NCI-H446 (cell line): Measurements from ENCODE around the gene ITGA4.
"Not testable (repeated sequence)": the region's sequence is repeated elsewhere in the genome, so short reads cannot be mapped to it uniquely, and the experiment has no call there.

Source experiments
- DNase-seq, 2 experiments: peaks; one replicate each; lab custom pipeline; 2025; lab: John Stamatoyannopoulos, UW

Gene ITGA4

DNA sequence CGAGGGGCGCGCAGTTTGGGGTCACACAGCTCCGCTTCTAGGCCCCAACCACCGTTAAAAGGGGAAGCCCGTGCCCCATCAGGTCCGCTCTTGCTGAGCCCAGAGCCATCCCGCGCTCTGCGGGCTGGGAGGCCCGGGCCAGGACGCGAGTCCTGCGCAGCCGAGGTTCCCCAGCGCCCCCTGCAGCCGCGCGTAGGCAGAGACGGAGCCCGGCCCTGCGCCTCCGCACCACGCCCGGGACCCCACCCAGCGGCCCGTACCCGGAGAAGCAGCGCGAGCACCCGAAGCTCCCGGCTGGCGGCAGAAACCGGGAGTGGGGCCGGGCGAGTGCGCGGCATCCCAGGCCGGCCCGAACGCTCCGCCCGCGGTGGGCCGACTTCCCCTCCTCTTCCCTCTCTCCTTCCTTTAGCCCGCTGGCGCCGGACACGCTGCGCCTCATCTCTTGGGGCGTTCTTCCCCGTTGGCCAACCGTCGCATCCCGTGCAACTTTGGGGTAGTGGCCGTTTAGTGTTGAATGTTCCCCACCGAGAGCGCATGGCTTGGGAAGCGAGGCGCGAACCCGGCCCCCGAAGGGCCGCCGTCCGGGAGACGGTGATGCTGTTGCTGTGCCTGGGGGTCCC is at the start of gene ITGA4:
Gene ITGA4 (plus strand): TSS at position 266 of the 620 bp plus-strand sequence. CDS start 269 bp downstream, at position 535.
- peak; percentile 24 to 88 for DNase-seq

GRCh38 chr2:181408861-181409260 is 48.3 kb upstream of the ITGA4 start:
- no peak for DNase-seq

DNA sequence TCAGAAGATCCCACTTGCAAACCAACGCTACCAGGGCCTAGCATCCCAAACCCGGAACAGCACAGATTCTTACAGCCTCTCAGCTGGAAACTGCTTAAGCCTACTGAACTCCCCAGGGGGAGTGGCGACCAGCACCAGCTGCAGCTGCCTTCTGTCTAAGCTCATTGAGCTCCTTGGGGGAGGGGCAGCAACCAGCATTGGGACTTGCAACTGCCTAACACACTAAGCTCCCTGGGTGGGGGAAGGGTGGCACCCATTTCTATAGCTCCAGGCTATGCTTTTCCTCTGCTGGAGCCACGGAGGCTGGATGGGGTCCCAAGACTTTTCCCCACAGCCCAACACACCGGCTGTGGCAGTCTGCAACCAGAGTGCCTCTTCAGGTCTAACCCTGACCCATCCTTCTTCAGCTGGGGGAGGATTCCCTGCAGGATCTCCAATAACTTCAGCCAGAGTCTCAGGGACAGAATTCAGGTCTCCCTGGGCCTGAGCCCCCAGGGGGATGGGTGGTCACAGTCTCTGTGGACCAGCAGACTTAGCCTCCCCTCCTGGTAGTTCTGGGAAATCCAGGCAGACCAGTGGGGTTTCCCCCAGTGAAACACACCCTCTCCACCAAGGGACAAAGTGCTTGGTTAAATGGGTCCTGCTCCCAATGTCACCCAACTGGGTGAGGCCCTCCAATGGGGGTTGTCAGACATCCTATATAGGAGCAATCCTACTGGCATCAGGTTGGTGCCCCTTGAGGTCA is 45.9 kb upstream of the ITGA4 start:
- peak in 1 of 2 experiments; percentile 36 for DNase-seq

- no peak for DNase-seq
Measured at GRCh38 chr2:181419129-181419855, 37.9 kb upstream of the ITGA4 start.

DNA sequence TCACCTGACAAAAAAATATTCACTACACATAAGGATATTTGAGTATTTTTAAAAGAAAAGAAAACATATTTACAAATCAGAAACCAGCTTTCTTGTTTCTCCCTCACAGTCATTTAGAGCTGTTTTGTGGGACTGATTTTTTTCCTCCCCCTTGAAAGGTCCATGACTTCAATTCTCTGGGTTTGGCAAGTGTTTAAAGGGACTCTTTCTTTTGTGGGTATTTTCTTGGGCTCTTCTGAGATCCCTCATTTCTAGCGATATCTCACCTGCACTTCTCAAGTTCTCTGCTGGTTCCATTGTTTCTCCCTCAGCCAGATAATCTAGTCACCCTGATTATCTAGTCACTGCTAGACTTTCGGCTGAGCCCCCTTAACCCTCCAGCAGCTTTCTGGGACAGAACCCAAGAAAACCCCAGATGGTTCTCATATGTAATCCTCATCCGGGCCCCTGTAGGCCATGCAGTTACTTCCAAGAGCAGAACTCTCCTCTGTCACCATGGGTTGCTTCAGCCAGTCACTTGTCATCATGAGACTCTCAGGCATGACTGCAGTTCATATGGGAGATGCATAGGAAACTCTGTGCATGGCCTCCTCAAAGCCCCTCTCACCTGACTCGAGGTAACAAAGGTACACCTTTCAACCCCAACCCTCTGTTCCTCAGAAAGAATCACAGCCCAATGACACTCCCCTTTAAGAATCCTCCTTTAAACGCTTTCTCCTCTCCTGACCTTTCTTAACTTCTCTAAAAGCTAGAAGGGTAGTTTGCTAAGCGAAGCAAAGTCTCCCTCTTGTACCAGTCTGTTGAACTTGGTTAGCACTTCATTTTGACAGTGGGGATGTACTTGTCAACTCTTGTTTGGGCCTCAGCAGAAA is 36.7 kb upstream of the ITGA4 start:
- DNase-seq, result no peak

- DNase-seq, result no peak
Measured at GRCh38 chr2:181421131-181421458, 36.1 kb upstream of the ITGA4 start.

DNA sequence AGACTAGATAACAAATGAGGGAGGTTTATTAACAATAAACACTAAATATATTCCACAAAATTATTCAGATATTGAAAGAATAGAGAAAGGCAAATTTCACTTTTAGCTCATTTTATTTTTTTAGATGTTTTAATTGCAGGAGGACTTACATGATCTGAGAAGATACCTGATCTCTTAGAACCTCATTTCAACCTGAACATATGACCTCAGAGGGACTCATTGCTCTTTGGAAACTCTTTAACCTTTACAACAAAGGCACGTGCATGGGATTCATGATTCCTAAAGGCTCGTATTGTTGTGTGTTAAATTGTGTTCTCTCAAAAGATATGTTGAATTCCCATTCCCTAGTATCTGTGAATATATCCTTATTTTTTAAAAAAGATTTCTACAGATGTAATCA is 35.7 kb upstream of the ITGA4 start:
- no peak for DNase-seq

GRCh38 chr2:181426672-181427071 is 30.5 kb upstream of the ITGA4 start:
- DNase-seq, result no peak

DNA sequence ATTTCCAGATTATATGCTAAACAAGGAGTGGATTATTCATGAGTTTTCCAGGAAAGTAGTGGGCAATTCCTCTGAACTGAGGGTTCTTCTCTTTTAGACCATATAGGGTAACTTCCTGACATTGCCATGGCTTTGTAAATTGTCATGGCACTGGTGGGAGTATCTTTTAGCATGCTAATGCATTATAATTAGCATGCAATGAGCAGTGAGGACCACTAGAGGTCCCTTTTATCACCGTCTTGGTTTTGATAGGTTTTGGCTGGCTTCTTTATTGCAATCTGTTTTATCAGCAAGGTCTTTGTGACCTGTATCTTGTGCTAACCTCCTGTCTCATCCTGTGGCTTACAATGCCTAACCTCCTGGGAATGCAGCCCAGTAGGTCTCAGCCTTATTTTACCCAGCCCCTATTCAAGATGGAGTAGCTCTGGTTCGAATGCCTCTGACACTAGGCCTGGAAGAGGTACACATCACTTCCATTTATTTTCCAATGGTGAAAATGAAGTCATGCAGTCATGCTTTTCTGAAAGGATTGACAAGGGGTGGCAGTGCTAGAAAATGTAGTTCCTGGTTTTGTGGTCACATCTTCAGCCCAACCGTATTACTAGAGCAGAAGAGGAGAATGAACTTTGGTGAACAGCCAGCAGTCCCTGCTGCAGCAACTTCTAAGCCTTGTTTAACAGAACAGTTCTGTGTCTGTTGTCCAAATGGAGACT is 26.6 kb upstream of the ITGA4 start:
- DNase-seq, result no peak

GRCh38 chr2:181431674-181432073 is 25.5 kb upstream of the ITGA4 start:
- no peak for DNase-seq

DNA sequence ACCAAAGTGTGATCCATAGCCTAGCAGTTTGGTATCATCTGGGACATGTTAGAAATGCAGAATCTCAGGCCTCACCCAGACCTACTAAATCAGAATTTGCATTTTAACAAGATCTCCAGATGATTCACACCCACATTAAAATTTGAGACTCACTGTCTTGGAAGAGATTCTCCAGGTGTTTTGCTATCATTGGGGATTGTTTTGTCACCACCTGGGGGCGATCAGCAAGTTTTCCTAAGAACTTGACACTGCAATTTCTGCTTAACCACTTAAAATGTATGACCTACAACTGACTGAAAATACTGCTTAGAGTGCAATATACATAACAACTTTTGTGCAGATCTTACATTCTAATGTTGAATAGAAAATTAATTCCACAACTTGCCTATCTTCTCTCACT is 18.9 kb upstream of the ITGA4 start:
- no peak for DNase-seq

GRCh38 chr2:181440344-181440743 is 16.8 kb upstream of the ITGA4 start:
- no peak for DNase-seq

DNA sequence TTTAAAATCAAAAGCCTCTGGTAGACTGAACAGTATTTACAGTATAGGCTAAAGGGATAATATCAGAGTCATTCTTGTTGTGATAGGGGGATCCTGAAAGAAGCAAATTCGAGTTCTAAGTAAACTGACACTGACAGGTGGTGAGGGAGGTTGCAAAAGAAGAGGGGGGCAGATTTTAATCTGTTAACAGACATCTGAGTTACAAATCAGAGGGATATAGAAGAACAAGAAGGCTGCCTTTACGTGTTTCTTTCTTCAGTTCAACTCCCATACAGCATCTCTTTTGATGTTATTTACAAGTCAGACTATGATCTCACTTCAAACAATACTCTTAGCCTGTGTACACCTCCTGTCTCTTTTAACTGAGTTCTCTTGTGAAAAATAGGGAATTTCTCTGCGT is 16.3 kb upstream of the ITGA4 start:
- no peak for DNase-seq

- DNase-seq, result no peak
Measured at GRCh38 chr2:181441670-181442069, 15.5 kb upstream of the ITGA4 start.

DNA sequence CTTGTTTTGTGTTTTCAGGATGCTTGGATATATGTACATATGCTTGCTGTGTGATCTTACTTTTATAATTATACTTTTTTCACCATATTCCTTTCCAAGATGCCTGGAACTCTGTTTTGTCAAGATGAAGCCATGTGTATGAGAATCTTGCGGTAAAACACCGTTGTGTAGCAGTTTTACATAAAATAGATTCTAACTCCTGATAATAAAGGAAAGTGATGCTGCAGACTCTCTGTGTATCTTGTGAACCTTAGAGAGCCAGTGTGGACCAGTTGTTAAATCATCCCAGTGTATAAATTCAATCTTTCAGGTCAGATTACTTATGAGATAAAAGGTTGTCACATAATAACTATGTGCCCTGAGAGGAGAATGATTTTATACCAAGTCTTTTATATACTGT is 12.5 kb upstream of the ITGA4 start:
- no peak for DNase-seq

- no peak for DNase-seq
Measured at GRCh38 chr2:181446985-181447384, 10.2 kb upstream of the ITGA4 start.

DNA sequence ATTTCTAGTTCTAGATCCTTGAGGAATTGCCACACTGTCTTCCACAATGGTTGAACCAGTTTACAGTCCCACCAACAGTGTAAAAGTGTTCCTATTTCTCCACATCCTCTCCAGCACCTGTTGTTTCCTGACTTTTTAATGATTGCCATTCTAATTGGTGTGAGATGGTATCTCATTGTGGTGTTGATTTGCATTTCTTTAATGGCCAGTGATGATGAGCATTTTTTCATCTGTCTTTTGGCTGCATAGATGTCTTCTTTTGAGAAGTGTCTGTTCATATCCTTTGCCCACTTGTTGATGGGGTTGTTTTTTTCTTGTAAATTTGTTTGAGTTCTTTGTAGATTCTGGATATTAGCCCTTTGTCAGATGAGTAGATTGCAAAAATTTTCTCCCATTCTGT is 7.9 kb upstream of the ITGA4 start:
- DNase-seq, result not testable (repeated sequence)

DNA sequence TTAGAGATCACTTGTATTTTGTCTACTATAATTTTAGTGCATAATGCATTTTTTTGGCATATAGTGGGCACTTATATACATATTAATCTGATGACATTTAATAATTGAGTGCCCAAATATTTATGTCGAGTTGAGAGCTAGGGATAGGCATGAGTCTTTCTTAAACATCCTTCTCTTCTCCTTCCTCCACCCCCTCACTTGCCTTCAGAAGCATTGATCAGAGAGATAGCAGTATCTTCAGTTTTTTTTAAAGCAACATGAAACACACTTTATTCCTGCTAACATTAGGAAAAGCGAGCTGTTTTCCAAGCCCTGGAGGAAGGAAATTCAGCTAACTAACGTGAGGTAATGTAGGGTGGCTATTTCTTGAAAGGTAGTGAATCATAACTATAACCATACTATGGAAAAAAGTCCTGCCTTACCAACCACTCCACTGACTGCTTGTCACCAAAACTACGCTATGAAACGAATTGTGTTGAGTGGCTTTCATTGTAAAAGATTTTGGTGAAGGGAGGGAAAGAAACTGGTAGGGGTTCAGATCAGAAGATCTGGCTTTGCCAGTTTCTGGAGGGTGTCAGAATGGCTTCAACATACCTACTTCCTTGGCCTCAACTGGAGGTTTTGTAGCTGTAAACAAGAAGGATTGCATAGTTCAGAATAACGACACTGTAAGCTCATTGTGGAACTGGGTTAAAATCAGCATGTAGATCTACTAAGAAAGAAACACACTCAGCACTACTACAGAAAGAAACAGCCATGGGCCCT is 2.3 kb upstream of the ITGA4 start:
- no peak for DNase-seq

DNA sequence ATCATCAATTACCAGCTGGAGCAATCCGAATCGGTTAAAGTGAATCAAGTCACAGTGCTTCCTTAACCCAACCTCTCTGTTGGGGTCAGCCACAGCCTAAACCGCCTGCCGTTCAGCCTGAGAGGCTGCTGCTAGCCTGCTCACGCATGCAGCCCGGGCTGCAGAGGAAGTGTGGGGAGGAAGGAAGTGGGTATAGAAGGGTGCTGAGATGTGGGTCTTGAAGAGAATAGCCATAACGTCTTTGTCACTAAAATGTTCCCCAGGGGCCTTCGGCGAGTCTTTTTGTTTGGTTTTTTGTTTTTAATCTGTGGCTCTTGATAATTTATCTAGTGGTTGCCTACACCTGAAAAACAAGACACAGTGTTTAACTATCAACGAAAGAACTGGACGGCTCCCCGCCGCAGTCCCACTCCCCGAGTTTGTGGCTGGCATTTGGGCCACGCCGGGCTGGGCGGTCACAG is 496 bp upstream of the ITGA4 start:
- peak in 1 of 2 experiments; percentile 14 for DNase-seq

- peak; percentile 49 to 65 for DNase-seq
Measured at GRCh38 chr2:181457741-181458425, 697 bp downstream of the ITGA4 start.
